Spleen (tissue), 11 donors: Measurements from ENCODE around the gene DEFB131B. TPM values are rescaled to one million over a fixed set of nuclear protein-coding genes. Genes with fewer than 3 reads are reported as not detected.

Experiments
- DNase-seq: peaks from one replicate; pipeline ENCODE4 v3.0.0-alpha.2; 2020
- H3K27ac ChIP-seq, 8 donors: fragments of 200-600 bp; sonication (generic) in 7 of 8; 1 replicate in 4 of 8; 2 replicates in 4 of 8; pipeline versions ENCODE4 v1.5.0 to v1.8.0; 2016 to 2021; ENCODE audit warnings: inconsistent platforms in 4 of 8, mild to moderate bottlenecking in 4 of 8, moderate library complexity in 1 of 8
- H3K27me3 ChIP-seq, 7 donors: fragments of 200-600 bp; sonication (generic) in 6 of 7; replicated peaks in 1 of 7; 1 replicate in 4 of 7; 2 replicates in 3 of 7; pipeline versions ENCODE4 v1.5.0 to v1.8.0; 2016 to 2021; ENCODE audit warnings: inconsistent platforms in 3 of 7, mild to moderate bottlenecking in 1 of 7
- H3K36me3 ChIP-seq, 6 donors: fragments of 200-600 bp; sonication (generic) in 5 of 6; 1 replicate in 4 of 6; 2 replicates in 2 of 6; pipeline versions ENCODE4 v1.5.0 to v1.8.0; 2016 to 2021; ENCODE audit warnings: inconsistent platforms in 2 of 6
- H3K4me1 ChIP-seq, 6 donors: fragments of 200-600 bp; sonication (generic) in 5 of 6; 1 replicate in 3 of 6; 2 replicates in 3 of 6; pipeline versions ENCODE4 v1.5.0 to v1.8.0; 2016 to 2021; ENCODE audit warnings: inconsistent platforms in 3 of 6
- H3K4me3 ChIP-seq, 8 donors: fragments of 200-600 bp; sonication (generic) in 7 of 8; 1 replicate in 4 of 8; 2 replicates in 4 of 8; pipeline versions ENCODE4 v1.5.0 to v1.8.0; 2016 to 2021; ENCODE audit warnings: inconsistent platforms in 4 of 8, mild to moderate bottlenecking in 4 of 8, moderate library complexity in 2 of 8
- H3K9me3 ChIP-seq, 8 donors: fragments of 200-600 bp; sonication (generic) in 7 of 8; 1 replicate in 4 of 8; 2 replicates in 4 of 8; pipeline versions ENCODE4 v1.5.0 to v1.8.0; 2016 to 2021; ENCODE audit warnings: inconsistent platforms in 4 of 8
- POLR2A ChIP-seq, 3 donors: fragments of 450-650 bp; IDR thresholded peaks; one replicate each; pipeline ENCODE4 v1.5.1; 2017; ENCODE audit warnings: antibody characterized with exemption in 3 of 3, mild to moderate bottlenecking in 1 of 3
- POLR2AphosphoS5 ChIP-seq, 3 donors: sonication (generic); formaldehyde crosslinking; IDR thresholded peaks; one replicate each; pipeline ENCODE4 v1.5.1; 2017; ENCODE audit warnings: antibody characterized with exemption in 3 of 3
- WGBS, 5 donors: extraction: QIAGEN DNeasy Blood & Tissue Kit in 3 of 5; methylation state at CpG; one replicate each; pipeline versions ENCODE4 v1.1.5 to v1.1.7; 2013 to 2018; 5-methylcytosine and 5-hydroxymethylcytosine counted together
- intact Hi-C: fragments of 100-400 bp; cut with DNase I; formaldehyde crosslinking; loops from one replicate; pipeline ENCODE4 v1.15.0; 2023; ENCODE audit warnings: low total_unique reads
- polyA plus RNA-seq, 3 donors: library from polyadenylated mRNA; stranded (reverse); fragments of 200-250 nt; gene quantifications; one replicate each; pipeline ENCODE4 v1.2.1, GENCODE V29; 2013
- total RNA-seq, 7 donors: library from RNA; depleted of rRNA in 3 of 7; stranded (reverse); fragments of >200 nt in 3 of 7; fragmentation: NEBNext Ultra II Directional in 4 of 7; extraction: Animal tissue kit (Norgen Biotek cat#: 25700) in 4 of 7; gene quantifications; one replicate each; pipeline versions ENCODE4 v1.1.0 to v1.2.1, GENCODE V29; 2016 to 2021
- TF ChIP-seq, protein P1 (sequence below), 11 experiments: fragments of 200-600 bp in 7 of 11; fragments of 450-650 bp in 4 of 11; sonication (generic) in 4 of 11; IDR thresholded peaks in 8 of 11; conservative IDR thresholded peaks in 3 of 11; 1 replicate in 7 of 11; 2 replicates in 4 of 11; pipeline versions ENCODE4 v1.4.0 to v1.8.0; 2016 to 2021; ENCODE audit warnings: antibody characterized with exemption in 11 of 11, inconsistent platforms in 4 of 11, mild to moderate bottlenecking in 1 of 11
- donor health status: healthy with polysubstance abuse.
- donor health status: DM: no; HTN: no; CAD: no; lungs with moderate emphysema.
- donor health status: DM: no; HTN: no; CAD: no.
- donor health status: Bipolar disorder and iron deficiency.
- donor health status: healthy.
- donor health status: DM: no; HTN: no; CAD: no.
- donor health status: DM: yes; HTN: yes; CAD: no.

DEFB131B gene
- total and polyA plus RNA-seq, 10 donors = not detected

DNA sequence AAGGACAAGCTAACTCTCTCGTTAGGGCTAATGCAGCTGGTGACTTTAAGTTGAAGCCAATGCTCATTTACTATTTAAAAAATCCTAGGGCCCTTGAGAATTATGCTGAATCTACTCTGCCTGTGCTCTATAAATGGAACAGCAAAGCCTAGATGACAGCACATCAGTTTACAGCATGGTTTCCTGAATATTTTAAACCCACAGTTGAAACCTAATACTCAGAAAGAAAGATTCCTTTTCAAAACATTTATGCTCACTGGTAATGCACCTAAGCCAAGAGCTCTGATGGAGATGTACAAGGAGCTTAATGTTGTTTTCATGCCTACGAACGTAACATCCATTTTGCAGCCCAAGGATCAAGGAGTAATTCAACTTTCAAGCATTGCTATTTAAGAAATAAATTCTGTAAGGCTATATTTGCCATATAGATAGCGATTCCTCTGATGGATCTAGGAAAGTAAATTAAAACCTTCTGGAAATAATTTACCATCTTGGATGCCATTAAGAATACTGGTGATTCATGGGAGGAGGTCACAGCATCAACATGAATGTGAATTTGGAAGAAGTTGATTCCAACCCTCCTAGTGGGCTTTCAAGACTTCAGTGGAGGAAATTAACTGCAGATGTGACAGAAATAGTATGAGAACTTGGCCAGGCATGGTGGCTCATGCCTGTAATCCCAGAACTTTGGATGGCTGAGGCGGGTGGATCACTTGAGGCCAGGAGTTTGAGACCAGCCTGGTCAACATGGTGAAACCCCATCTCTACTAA is 35.7 kb downstream of the DEFB131B start:
- peaks cover 0 to 86% (median 62%) of the 10 kb centered on the region in 6 donors for H3K36me3 ChIP-seq
- no peak for DNase-seq
- no peak overlapping the region for H3K27ac ChIP-seq
- 92 to 95% (median 94%) methylated on average over 5 of the region's 5 CpGs for whole genome bisulfite sequencing, 5 donors
- H3K4me1 ChIP-seq = no peaks in the 10 kb centered on the region
- no peaks in the 10 kb centered on the region for H3K9me3 ChIP-seq
- H3K27me3 ChIP-seq = no peaks in the 10 kb centered on the region
- no peak overlapping the region for H3K4me3 ChIP-seq
- intact Hi-C loops = no loop called here
- TF ChIP-seq POLR2AphosphoS5 (IDR thresholded peaks at IDR 0.05) (no peak), POLR2A (IDR thresholded peaks at IDR 0.05) (no peak)
- TF ChIP-seq, protein P1, sequence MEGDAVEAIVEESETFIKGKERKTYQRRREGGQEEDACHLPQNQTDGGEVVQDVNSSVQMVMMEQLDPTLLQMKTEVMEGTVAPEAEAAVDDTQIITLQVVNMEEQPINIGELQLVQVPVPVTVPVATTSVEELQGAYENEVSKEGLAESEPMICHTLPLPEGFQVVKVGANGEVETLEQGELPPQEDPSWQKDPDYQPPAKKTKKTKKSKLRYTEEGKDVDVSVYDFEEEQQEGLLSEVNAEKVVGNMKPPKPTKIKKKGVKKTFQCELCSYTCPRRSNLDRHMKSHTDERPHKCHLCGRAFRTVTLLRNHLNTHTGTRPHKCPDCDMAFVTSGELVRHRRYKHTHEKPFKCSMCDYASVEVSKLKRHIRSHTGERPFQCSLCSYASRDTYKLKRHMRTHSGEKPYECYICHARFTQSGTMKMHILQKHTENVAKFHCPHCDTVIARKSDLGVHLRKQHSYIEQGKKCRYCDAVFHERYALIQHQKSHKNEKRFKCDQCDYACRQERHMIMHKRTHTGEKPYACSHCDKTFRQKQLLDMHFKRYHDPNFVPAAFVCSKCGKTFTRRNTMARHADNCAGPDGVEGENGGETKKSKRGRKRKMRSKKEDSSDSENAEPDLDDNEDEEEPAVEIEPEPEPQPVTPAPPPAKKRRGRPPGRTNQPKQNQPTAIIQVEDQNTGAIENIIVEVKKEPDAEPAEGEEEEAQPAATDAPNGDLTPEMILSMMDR (IDR thresholded peaks at IDR 0.05 in 8 of 11, conservative IDR thresholded peaks at IDR 0.05 in 3 of 11) = no peak

DNA sequence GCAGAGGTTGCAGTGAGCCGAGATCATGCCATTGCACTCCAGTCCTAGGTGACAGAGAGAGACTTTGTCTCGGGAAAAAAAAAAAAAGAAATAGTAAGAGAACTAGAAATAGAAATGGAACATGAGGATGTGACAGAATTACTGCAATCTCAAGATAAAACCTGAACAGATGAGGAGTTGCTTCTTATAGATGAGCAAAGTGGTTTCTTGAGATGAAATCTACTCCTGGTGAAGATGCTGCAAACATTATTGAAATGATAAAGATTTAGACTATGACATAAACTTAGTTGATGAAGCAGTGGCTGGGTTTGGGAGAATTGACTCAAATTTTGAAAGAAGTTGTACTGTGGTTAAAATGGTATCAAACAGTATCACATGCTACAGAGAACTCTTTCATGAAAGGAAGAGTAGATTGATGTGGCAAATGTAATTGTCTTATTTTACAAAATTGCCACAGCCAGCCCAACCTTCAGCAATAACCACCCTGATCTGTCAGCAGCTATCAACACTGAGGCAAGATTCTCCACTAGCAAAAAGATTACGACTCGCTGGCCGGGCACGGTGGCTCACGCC is 36.5 kb downstream of the DEFB131B start:
- DNase-seq = no peak
- Histone ChIP-seq H3K9me3 (no peaks in the 10 kb centered on the region), H3K4me3 (no peak overlapping the region), H3K27me3 (no peaks in the 10 kb centered on the region), H3K36me3 (peaks cover 0 to 89% (median 62%) of the 10 kb centered on the region in 6 donors), H3K4me1 (no peaks in the 10 kb centered on the region), H3K27ac (no peak overlapping the region)
- 93 to 98% (median 94%) methylated on average over 7 of the region's 7 CpGs for WGBS, 5 donors
- intact Hi-C loops = no loop called here
- TF ChIP-seq POLR2A (IDR thresholded peaks at IDR 0.05) (no peak), POLR2AphosphoS5 (IDR thresholded peaks at IDR 0.05) (no peak)
- TF ChIP-seq, protein P1 (IDR thresholded peaks at IDR 0.05 in 8 of 11, conservative IDR thresholded peaks at IDR 0.05 in 3 of 11) = no peak

DNA sequence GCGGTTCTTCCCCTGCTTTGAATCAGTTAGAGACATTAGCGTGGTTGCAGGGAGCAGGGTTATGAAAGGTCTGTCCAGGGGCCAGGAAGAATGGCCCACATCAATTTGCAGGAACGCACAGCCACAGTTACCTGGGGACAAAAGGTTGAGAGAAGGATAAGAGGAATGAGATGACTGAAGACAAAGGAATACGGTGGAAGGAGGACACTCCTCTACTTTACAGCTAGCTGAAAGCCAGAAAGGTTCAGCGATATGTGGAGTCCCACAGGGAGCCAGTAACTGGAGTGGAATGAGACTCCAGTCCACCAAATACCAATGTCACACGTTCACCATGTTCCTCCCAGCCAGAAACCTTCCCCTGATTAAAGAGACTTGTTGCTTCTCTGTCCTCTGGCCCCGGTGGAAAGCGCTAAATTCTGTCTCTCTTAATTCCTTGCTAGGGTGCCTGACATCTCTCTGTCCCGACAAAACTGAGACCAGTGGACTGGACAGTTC is 39.4 kb downstream of the DEFB131B start:
- H3K4me1 ChIP-seq = no peaks in the 10 kb centered on the region
- H3K36me3 ChIP-seq = peaks cover 0 to 79% (median 61%) of the 10 kb centered on the region in 6 donors
- WGBS, 5 donors = 90 to 96% (median 94%) methylated on average over 9 of the region's 9 CpGs
- TF ChIP-seq, protein P1 (IDR thresholded peaks at IDR 0.05 in 8 of 11, conservative IDR thresholded peaks at IDR 0.05 in 3 of 11) = no peak
- no peak for TF ChIP-seq POLR2AphosphoS5 (IDR thresholded peaks at IDR 0.05)
- TF ChIP-seq POLR2A (IDR thresholded peaks at IDR 0.05) = no peak
- no peak overlapping the region for H3K4me3 ChIP-seq
- no peaks in the 10 kb centered on the region for H3K9me3 ChIP-seq
- intact Hi-C loops = no loop called here
- no peaks in the 10 kb centered on the region for H3K27me3 ChIP-seq
- DNase-seq = no peak
- H3K27ac ChIP-seq = no peak overlapping the region
